ENCODE results near the gene PAXIP1. TPM values are rescaled to one million over a fixed set of nuclear protein-coding genes. Genes with fewer than 3 reads are reported as not detected.

Gene PAXIP1
- total and polyA plus RNA-seq, 8 donors, result 10.6 to 22.3 (median 19.6) TPM

- Histone ChIP-seq H3K9me3 (no peaks in the 10 kb centered on the region), H3K27ac (no peak overlapping the region), H3K4me1 (peaks cover 0 to 16% of the 10 kb centered on the region in 2 donors), H3K36me3 (peaks cover 0 to 53% of the 10 kb centered on the region in 2 donors), H3K27me3 (no peaks in the 10 kb centered on the region), H3K4me3 (no peak overlapping the region)
- DNase-seq (no peak), ATAC-seq (no peak)
- TF ChIP-seq, protein P1, sequence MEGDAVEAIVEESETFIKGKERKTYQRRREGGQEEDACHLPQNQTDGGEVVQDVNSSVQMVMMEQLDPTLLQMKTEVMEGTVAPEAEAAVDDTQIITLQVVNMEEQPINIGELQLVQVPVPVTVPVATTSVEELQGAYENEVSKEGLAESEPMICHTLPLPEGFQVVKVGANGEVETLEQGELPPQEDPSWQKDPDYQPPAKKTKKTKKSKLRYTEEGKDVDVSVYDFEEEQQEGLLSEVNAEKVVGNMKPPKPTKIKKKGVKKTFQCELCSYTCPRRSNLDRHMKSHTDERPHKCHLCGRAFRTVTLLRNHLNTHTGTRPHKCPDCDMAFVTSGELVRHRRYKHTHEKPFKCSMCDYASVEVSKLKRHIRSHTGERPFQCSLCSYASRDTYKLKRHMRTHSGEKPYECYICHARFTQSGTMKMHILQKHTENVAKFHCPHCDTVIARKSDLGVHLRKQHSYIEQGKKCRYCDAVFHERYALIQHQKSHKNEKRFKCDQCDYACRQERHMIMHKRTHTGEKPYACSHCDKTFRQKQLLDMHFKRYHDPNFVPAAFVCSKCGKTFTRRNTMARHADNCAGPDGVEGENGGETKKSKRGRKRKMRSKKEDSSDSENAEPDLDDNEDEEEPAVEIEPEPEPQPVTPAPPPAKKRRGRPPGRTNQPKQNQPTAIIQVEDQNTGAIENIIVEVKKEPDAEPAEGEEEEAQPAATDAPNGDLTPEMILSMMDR (IDR thresholded peaks at IDR 0.05), result no peak
- intact Hi-C loops (cut with DNase I), result no loop called here
Measured at GRCh38 chr7:154996756-154997155, 6.2 kb downstream of the PAXIP1 start.

DNA sequence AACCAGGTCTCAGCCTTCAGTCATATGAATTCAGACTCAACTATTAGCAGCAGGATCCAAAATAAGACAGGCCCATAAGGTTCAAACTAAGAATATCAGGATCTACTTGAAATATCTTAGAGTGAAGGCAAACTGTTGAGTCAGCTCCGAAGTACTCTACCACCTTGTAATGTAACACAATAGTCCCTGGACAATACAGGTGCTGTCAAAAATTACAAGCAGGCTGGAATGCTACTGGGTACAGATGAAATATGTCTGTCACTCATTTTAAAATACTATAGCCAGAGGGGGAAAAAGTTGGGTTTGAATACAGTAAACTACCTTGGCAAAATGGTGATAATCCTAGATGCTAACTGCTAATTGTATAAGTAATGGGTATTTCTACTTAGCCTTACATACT lies 6.8 kb downstream of the PAXIP1 start:
- ATAC-seq, result no peak

DNA sequence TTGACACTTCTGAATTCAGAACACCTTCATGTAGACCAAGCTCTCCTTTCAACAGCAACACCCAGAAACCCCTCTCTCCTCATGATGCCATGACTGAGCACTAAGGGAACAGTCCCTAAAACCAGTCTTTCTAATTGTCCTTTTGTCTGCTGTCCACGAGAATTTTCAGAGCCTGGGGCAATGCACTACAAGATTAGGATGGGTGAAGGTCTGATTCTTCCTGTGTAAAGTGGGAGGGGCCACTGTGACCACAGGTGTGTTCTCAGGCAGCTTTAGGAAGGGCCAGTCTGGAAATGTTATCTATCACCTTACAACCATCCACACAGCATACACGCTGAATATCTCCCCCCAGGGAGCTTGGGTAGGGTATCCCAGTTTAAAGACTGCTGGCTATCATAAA lies 7.9 kb downstream of the PAXIP1 start:
- DNase-seq, result no peak
- no peak for ATAC-seq
- H3K27me3 ChIP-seq, result no peaks in the 10 kb centered on the region
- H3K9me3 ChIP-seq, result no peaks in the 10 kb centered on the region
- H3K27ac ChIP-seq, result no peak overlapping the region
- TF ChIP-seq, protein P1 (IDR thresholded peaks at IDR 0.05), result no peak
- no peak overlapping the region for H3K4me3 ChIP-seq
- H3K36me3 ChIP-seq, result peaks cover 0 to 53% of the 10 kb centered on the region in 2 donors
- intact Hi-C loops (cut with DNase I), result no loop called here
- peaks cover 0 to under 1% of the 10 kb centered on the region in 2 donors for H3K4me1 ChIP-seq

More for the DNA sequence above, 6.8 kb downstream of the PAXIP1 start:
- intact Hi-C loops (cut with DNase I), result no loop called here
- no peak for DNase-seq
- H3K27ac ChIP-seq, result no peak overlapping the region
- H3K9me3 ChIP-seq, result no peaks in the 10 kb centered on the region
- peaks cover 0 to 9% of the 10 kb centered on the region in 2 donors for H3K4me1 ChIP-seq
- no peaks in the 10 kb centered on the region for H3K27me3 ChIP-seq
- TF ChIP-seq, protein P1 (IDR thresholded peaks at IDR 0.05), result no peak
- peaks cover 0 to 53% of the 10 kb centered on the region in 2 donors for H3K36me3 ChIP-seq
- H3K4me3 ChIP-seq, result no peak overlapping the region

- TF ChIP-seq, protein P1 (IDR thresholded peaks at IDR 0.05), result no peak
- peaks cover 0 to 32% of the 10 kb centered on the region in 2 donors for H3K36me3 ChIP-seq
- no peak overlapping the region for H3K27ac ChIP-seq
- H3K4me1 ChIP-seq, result no peaks in the 10 kb centered on the region
- H3K4me3 ChIP-seq, result no peak overlapping the region
- no peaks in the 10 kb centered on the region for H3K9me3 ChIP-seq
- intact Hi-C loops (cut with DNase I), result no loop called here
- no peak for DNase-seq
- no peaks in the 10 kb centered on the region for H3K27me3 ChIP-seq
- ATAC-seq, result no peak
Measured at GRCh38 chr7:154990964-154991540, 11.9 kb downstream of the PAXIP1 start.

DNA sequence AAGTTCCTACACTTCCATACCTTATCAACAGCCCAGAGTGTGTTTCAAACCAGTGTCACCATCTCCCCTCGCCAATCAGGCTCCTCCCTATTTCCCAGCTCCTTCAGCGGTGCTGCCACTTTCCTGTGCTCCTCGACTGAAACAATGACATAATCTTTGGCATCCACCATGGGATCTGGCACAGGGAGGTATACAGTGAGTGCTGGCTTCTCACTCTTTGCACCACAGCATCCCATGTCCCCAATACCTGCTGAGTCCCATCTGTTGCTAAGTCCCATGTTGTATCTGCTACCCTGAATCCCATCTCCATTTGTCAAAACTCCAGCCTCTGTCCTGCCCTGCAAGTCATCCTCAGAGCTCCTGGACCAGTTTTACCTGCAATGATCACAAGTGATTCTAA lies 15.4 kb downstream of the PAXIP1 start:
- TF ChIP-seq, protein P1 (IDR thresholded peaks at IDR 0.05), result no peak
- intact Hi-C loops (cut with DNase I), result no loop called here
- Histone ChIP-seq H3K4me1 (no peaks in the 10 kb centered on the region), H3K27ac (no peak overlapping the region), H3K9me3 (no peaks in the 10 kb centered on the region), H3K36me3 (peaks cover 0 to 8% of the 10 kb centered on the region in 2 donors), H3K27me3 (no peaks in the 10 kb centered on the region), H3K4me3 (no peak overlapping the region)
- ATAC-seq, result no peak
- no peak for DNase-seq
